Measurements from ENCODE around the gene ABHD18.

- no peak for TF ChIP-seq POLR2A (IDR thresholded peaks at IDR 0.05; ENCODE audit: low read length)
- no peak for TF ChIP-seq GATA1 (IDR thresholded peaks at IDR 0.05; ENCODE audit: low read depth, low read length)
Observed at GRCh38 chr4:127985989-127986388, 20.8 kb downstream of the ABHD18 start.

Data from erythroblast (primary cell).